GM12878 (cell line): ENCODE measurements around the gene POLE4. TPM values are rescaled to one million over a fixed set of nuclear protein-coding genes. Genes with fewer than 3 reads are reported as not detected.

Experiments used
- ATAC-seq: fragments of 200-7000 bp; cut with Tn5 transposase; 3 replicates; pipeline ENCODE4 v1.9.1; 2020; ENCODE audit warnings: mild to moderate bottlenecking, moderate library complexity
- BruUV-seq: library from RNA; stranded (reverse); fragments of 400-500 nt; replicated peaks from 2 replicates; lab custom pipeline; 2021; lab: Mats Ljungman, UMichigan
- CTCF ChIA-PET: fragments of 300-600 bp; sonication (Branson Sonifier 250); formaldehyde crosslinking; extraction: SDS; loops from one replicate; lab custom pipeline; 2021; ENCODE audit warnings: inconsistent platforms; lab: Yijun Ruan, JAX
- POLR2A ChIA-PET: fragments of 350-600 bp; formaldehyde crosslinking; extraction: SDS; loops from one replicate; lab custom pipeline; 2021; ENCODE audit warnings: inconsistent platforms; lab: Charles Lee
- RAD21 ChIA-PET: fragments of 300-600 bp; sonication (Branson Sonifier 250); formaldehyde crosslinking; loops from one replicate; lab custom pipeline; 2023; ENCODE audit warnings: antibody characterized with exemption; ENCODE audit not compliant: unreplicated experiment; lab: Charles Lee
- SMC1A ChIA-PET: fragments of 300-600 bp; sonication (Branson Sonifier 250); formaldehyde crosslinking; loops from one replicate; lab custom pipeline; 2023; ENCODE audit not compliant: unreplicated experiment, uncharacterized antibody; lab: Charles Lee
- DNase-seq: peaks from one replicate; pipeline ENCODE4 v3.0.0-alpha.2; 2011; ENCODE audit warnings: low read depth, low spot score
- FAIRE-seq: peaks from 3 replicates; lab custom pipeline; 2011; peaks lifted over from hg19 to GRCh38; lab: Jason Lieb, UNC
- H2AFZ ChIP-seq: 2 replicates; pipeline ENCODE4 v1.6.0; 2011; ENCODE audit warnings: low read depth, low read length, control low read depth; ENCODE audit not compliant: control insufficient read depth
- H3K27ac ChIP-seq: 2 replicates; pipeline ENCODE4 v1.5.1; 2011; ENCODE audit warnings: control low read depth; ENCODE audit not compliant: control insufficient read depth, insufficient read depth
- H3K27me3 ChIP-seq, 2 experiments: replicated peaks in 1 of 2; 2 replicates each; pipeline versions ENCODE4 v1.6.0 to v1.6.1; 2011; ENCODE audit warnings: low read length in 1 of 2; ENCODE audit not compliant: control insufficient read depth in 2 of 2, insufficient read depth in 2 of 2
- H3K36me3 ChIP-seq, 2 experiments: 2 replicates each; pipeline ENCODE4 v1.5.1; 2011; ENCODE audit warnings: low read length in 1 of 2; ENCODE audit not compliant: control insufficient read depth in 2 of 2, insufficient read depth in 2 of 2
- H3K4me1 ChIP-seq: 2 replicates; pipeline ENCODE4 v1.6.1; 2011; ENCODE audit warnings: mild to moderate bottlenecking, low read length, moderate library complexity, mixed read lengths; ENCODE audit not compliant: control insufficient read depth, insufficient read depth
- H3K4me2 ChIP-seq: 2 replicates; pipeline ENCODE4 v1.6.0; 2011; ENCODE audit warnings: control low read depth; ENCODE audit not compliant: control insufficient read depth, insufficient read depth
- H3K4me3 ChIP-seq: fragments of 200-600 bp; sonication (generic); 2 replicates; pipeline ENCODE4 v1.5.1; 2016
- H3K79me2 ChIP-seq: 2 replicates; pipeline ENCODE4 v1.6.0; 2011; ENCODE audit warnings: low read length; ENCODE audit not compliant: control insufficient read depth, insufficient read depth
- H3K9ac ChIP-seq: 2 replicates; pipeline ENCODE4 v1.8.0; 2011; ENCODE audit warnings: low read length, control low read depth, mixed read lengths; ENCODE audit not compliant: control insufficient read depth, insufficient read depth
- H3K9me3 ChIP-seq: replicated peaks from 3 replicates; pipeline ENCODE4 v1.5.1; 2011; ENCODE audit warnings: mild to moderate bottlenecking, low read length; ENCODE audit not compliant: control insufficient read depth, insufficient read depth
- H4K20me1 ChIP-seq: 2 replicates; pipeline ENCODE4 v1.6.0; 2011; ENCODE audit not compliant: control insufficient read depth, insufficient read depth
- BCL11A ChIP-seq: IDR thresholded peaks from 2 replicates; pipeline ENCODE4 v1.6.1; 2011; ENCODE audit warnings: low read depth, low read length
- CHD1 ChIP-seq: IDR thresholded peaks from 2 replicates; pipeline ENCODE4 v1.6.1; 2012; ENCODE audit warnings: low read depth, low read length, improper control_type of control experiment
- DPF2 ChIP-seq: fragments of 450-650 bp; IDR thresholded peaks from 2 replicates; pipeline ENCODE4 v1.6.1; 2017; ENCODE audit warnings: mild to moderate bottlenecking
- E2F4 ChIP-seq: IDR thresholded peaks from 2 replicates; pipeline ENCODE4 v1.6.1; 2012; ENCODE audit warnings: low read depth, low read length, improper control_type of control experiment
- GABPA ChIP-seq: IDR thresholded peaks from 2 replicates; pipeline ENCODE4 v1.6.1; 2014; ENCODE audit warnings: antibody characterized with exemption, low read depth, mild to moderate bottlenecking, inconsistent platforms
- IRF4 ChIP-seq: IDR thresholded peaks from 2 replicates; pipeline ENCODE4 v1.6.1; 2011; ENCODE audit warnings: low read depth, low read length
- LARP7 ChIP-seq: fragments of 450-650 bp; IDR thresholded peaks from 2 replicates; pipeline ENCODE4 v1.6.1; 2017; ENCODE audit warnings: mild to moderate bottlenecking
- NRF1 ChIP-seq: conservative IDR thresholded peaks from 2 replicates; pipeline ENCODE4 v1.6.1; 2011; ENCODE audit warnings: mild to moderate bottlenecking, low read depth, low read length, improper control_type of control experiment
- PAX5 ChIP-seq: IDR thresholded peaks from 2 replicates; pipeline ENCODE4 v1.6.1; 2011; ENCODE audit warnings: low read depth, low read length, borderline replicate concordance
- POU2F2 ChIP-seq: IDR thresholded peaks from 3 replicates; pipeline ENCODE4 v1.6.1; 2011; ENCODE audit warnings: low read depth, mild to moderate bottlenecking, low read length, borderline replicate concordance
- RAD21 ChIP-seq: IDR thresholded peaks from 2 replicates; pipeline ENCODE4 v1.6.1; 2011; ENCODE audit warnings: mild to moderate bottlenecking, low read depth, low read length, moderate library complexity; ENCODE audit not compliant: insufficient read depth
- TCF12 ChIP-seq: IDR thresholded peaks from 2 replicates; pipeline ENCODE4 v1.6.1; 2011; ENCODE audit warnings: low read depth, mild to moderate bottlenecking, low read length
- WGBS: methylation state at CpG from one replicate; pipeline ENCODE4 v1.1.6; 2016; ENCODE audit warnings: low lambda C conversion rate; ENCODE audit not compliant: insufficient replicate concordance, insufficient coverage; ENCODE audit errors: missing lambda C conversion rate; 5-methylcytosine and 5-hydroxymethylcytosine counted together
- in situ Hi-C: fragments of 300-500 bp; cut with MboI; formaldehyde crosslinking; loops from 9 replicates; pipeline ENCODE4 v1.14.3; 2018; ENCODE audit warnings: mixed read lengths
- intact Hi-C: fragments of 100-400 bp; cut with micrococcal nuclease; formaldehyde crosslinking; loops from one replicate; pipeline ENCODE4 v1.14.2; 2022; ENCODE audit not compliant: unreplicated experiment
- polyA plus RNA-seq, 11 experiments: library from polyadenylated mRNA; depleted of rRNA in 4 of 11; unstranded in 6 of 11; stranded (reverse) in 5 of 11; fragments of >200 nt; fragmentation: Nextera tagmentation in 4 of 11; fragmentation: Illumina TruSeq in 1 of 11; extraction: Ambion mirVana in 4 of 11; extraction: Trizol in 1 of 11; gene quantifications; 1 replicate in 1 of 11; 2 replicates in 10 of 11; pipeline versions ENCODE4 v1.2.1 to v1.2.3, GENCODE V29; 2011 to 2016; ENCODE audit warnings: inconsistent platforms in 2 of 11, missing spikeins in 2 of 11, low read depth in 1 of 11
- total RNA-seq, 4 experiments: library from RNA; depleted of rRNA in 3 of 4; stranded (reverse); fragments of >200 nt in 3 of 4; fragmentation: Illumina TruSeq in 1 of 4; extraction: Trizol in 1 of 4; gene quantifications; 2 replicates each; pipeline versions ENCODE4 v1.2.1 to v1.2.3, GENCODE V29; 2013 to 2021

Gene POLE4
- total and polyA plus RNA-seq, 10 of the 15 experiments (the other 5 are each of a cell fraction or from before 2014, with no cell fraction given), result 38.5 to 221 (median 66.8) TPM

- RAD21 ChIA-PET, result no interaction called here
- in situ Hi-C loops, result no loop called here
- CTCF ChIA-PET, result no interaction called here
- WGBS, result 31% methylated on average over 2 of the region's 2 CpGs
- no peak for TF ChIP-seq E2F4
- TF ChIP-seq LARP7, result no peak
- no peak for TF ChIP-seq NRF1
- no peak for TF ChIP-seq RAD21
- no peak for TF ChIP-seq PAX5
- TF ChIP-seq GABPA, result no peak
- TF ChIP-seq TCF12, result no peak
- no peak for TF ChIP-seq IRF4
- TF ChIP-seq BCL11A, result no peak
- no peak for TF ChIP-seq DPF2
- no peak for TF ChIP-seq POU2F2
- no peak for TF ChIP-seq CHD1
- TF ChIP-seq, all 136 proteins: peak for 0
- Histone ChIP-seq H3K4me3 (no peak overlapping the region), H3K4me1 (no peaks in the 10 kb centered on the region), H3K9me3 (no peaks in the 10 kb centered on the region), H4K20me1 (no peaks in the 10 kb centered on the region), H3K4me2 (no peak overlapping the region), H2AFZ (no peak overlapping the region), H3K9ac (no peak overlapping the region), H3K79me2 (no peaks in the 10 kb centered on the region), H3K27ac (no peak overlapping the region), H3K27me3 (no peaks in the 10 kb centered on the region), H3K36me3 (no peaks in the 10 kb centered on the region)
- intact Hi-C loops, result no loop called here
- no peak for FAIRE-seq
- ATAC-seq, result no peak
- no peak for DNase-seq
- SMC1A ChIA-PET, result no interaction called here
- POLR2A ChIA-PET, result interaction anchor here (0.7 kb wide), 1 partner anchor 143 kb away, joined by 3 read pairs; no protein-coding TSS in a partner anchor
- no TSS peak for BruUV-seq
Measured at GRCh38 chr2:74931940-74932339, 26.5 kb upstream of the POLE4 start.
